Liver (tissue), 9 donors: ENCODE data around the gene ST6GALNAC3. TPM values are rescaled to one million over a fixed set of nuclear protein-coding genes. Genes with fewer than 3 reads are reported as not detected.

Experiments
- DNase-seq: peaks from one replicate; pipeline ENCODE4 v3.0.0-alpha.2; 2017; ENCODE audit warnings: low spot score
- H3K27ac ChIP-seq, 2 donors: one replicate each; pipeline ENCODE4 v1.7.0; 2013; ENCODE audit warnings: inconsistent platforms in 2 of 2, low read length in 2 of 2, control low read depth in 1 of 2, low read depth in 1 of 2, mild to moderate bottlenecking in 1 of 2
- H3K27me3 ChIP-seq, 4 donors: one replicate each; pipeline versions ENCODE4 v1.6.1 to v1.7.0; 2013; ENCODE audit warnings: low read length in 3 of 4, inconsistent platforms in 1 of 4, mild to moderate bottlenecking in 1 of 4, moderate library complexity in 1 of 4; ENCODE audit not compliant: control insufficient read depth in 4 of 4, insufficient read depth in 4 of 4
- H3K36me3 ChIP-seq, 4 donors: one replicate each; pipeline versions ENCODE4 v1.6.1 to v1.7.0; 2013; ENCODE audit warnings: low read length in 3 of 4, mild to moderate bottlenecking in 3 of 4, low read depth in 1 of 4, moderate library complexity in 1 of 4; ENCODE audit not compliant: control insufficient read depth in 4 of 4, insufficient read depth in 3 of 4
- H3K4me1 ChIP-seq, 4 donors: one replicate each; pipeline versions ENCODE4 v1.6.1 to v1.7.0; 2013; ENCODE audit warnings: low read length in 3 of 4, mild to moderate bottlenecking in 3 of 4, moderate library complexity in 1 of 4; ENCODE audit not compliant: control insufficient read depth in 4 of 4, insufficient read depth in 4 of 4
- H3K4me3 ChIP-seq, 3 donors: one replicate each; pipeline versions ENCODE4 v1.6.1 to v1.7.0; 2013; ENCODE audit warnings: low read length in 3 of 3, control low read depth in 1 of 3, low read depth in 1 of 3, mild to moderate bottlenecking in 1 of 3
- H3K9ac ChIP-seq, 2 donors: one replicate each; pipeline ENCODE4 v1.7.0; 2013; ENCODE audit warnings: low read length in 2 of 2, mild to moderate bottlenecking in 2 of 2, moderate library complexity in 2 of 2, control low read depth in 1 of 2, low read depth in 1 of 2
- H3K9me3 ChIP-seq, 4 donors: one replicate each; pipeline versions ENCODE4 v1.6.1 to v1.7.0; 2013; ENCODE audit warnings: low read length in 3 of 4; ENCODE audit not compliant: control insufficient read depth in 4 of 4
- FOXA1 ChIP-seq: IDR thresholded peaks from 2 replicates; pipeline ENCODE4 v1.6.1; 2016; ENCODE audit warnings: antibody characterized with exemption
- HNF4G ChIP-seq: IDR thresholded peaks from 2 replicates; pipeline ENCODE4 v1.6.1; 2016; ENCODE audit warnings: antibody characterized with exemption
- NR2F2 ChIP-seq: IDR thresholded peaks from 2 replicates; pipeline ENCODE4 v1.6.1; 2016; ENCODE audit warnings: antibody characterized with exemption
- RAD21 ChIP-seq, 2 donors: IDR thresholded peaks; 2 replicates each; pipeline ENCODE4 v1.6.1; 2016; ENCODE audit warnings: antibody characterized with exemption in 2 of 2, mild to moderate bottlenecking in 2 of 2
- SP1 ChIP-seq: IDR thresholded peaks from 2 replicates; pipeline ENCODE4 v1.6.1; 2018; ENCODE audit warnings: antibody characterized with exemption, mild to moderate bottlenecking
- WGBS: extraction: QIAGEN DNeasy Blood & Tissue Kit; methylation state at CpG from one replicate; pipeline ENCODE4 v1.1.7; 2013; 5-methylcytosine and 5-hydroxymethylcytosine counted together
- polyA plus RNA-seq, 2 donors: library from polyadenylated mRNA; stranded (reverse) in 1 of 2; unstranded in 1 of 2; fragments of 200-250 nt in 1 of 2; fragments of >200 nt in 1 of 2; fragmentation: Nextera tagmentation in 1 of 2; extraction: Ambion mirVana in 1 of 2; gene quantifications; one replicate each; pipeline versions ENCODE4 v1.2.1 to v1.2.3, GENCODE V29; 2013 to 2015
- total RNA-seq, 2 donors: library from RNA; depleted of rRNA; stranded (reverse); fragments of >200 nt; gene quantifications; one replicate each; pipeline ENCODE4 v1.2.3, GENCODE V29; 2014
- TF ChIP-seq, protein P1 (sequence below): IDR thresholded peaks from 2 replicates; pipeline ENCODE4 v1.6.1; 2016; ENCODE audit warnings: antibody characterized with exemption, mild to moderate bottlenecking
- TF ChIP-seq, protein P2 (sequence below): IDR thresholded peaks from 2 replicates; pipeline ENCODE4 v1.6.1; 2016; ENCODE audit warnings: antibody characterized with exemption
- donor health status: healthy.
- donor health status: healthy.
- donor health status: healthy.
- donor health status: healthy.
- donor health status: healthy.

Gene ST6GALNAC3
- total and polyA plus RNA-seq, 4 donors, result 1.2 to 5.0 (median 3.2) TPM

DNA sequence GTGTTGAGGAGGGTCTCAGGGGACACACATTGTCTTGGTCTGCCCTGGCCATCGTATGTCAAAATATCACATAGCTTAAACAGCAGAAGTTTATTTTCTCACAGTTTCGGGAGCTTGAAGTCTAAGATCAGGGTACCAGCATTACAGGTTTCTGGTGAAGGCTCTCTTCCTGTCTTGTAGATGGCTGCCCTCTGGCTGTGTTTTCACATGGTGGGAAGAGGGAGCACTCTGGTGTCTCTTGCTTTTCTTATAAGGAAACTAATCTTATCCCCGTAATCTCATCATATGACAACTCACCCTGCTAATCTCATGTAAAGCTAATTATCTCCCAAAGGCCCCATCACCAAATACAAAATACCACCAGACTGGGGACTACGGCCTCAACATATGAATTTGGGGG is 545.8 kb downstream of the ST6GALNAC3 start (continued):
- TF ChIP-seq, protein P1, sequence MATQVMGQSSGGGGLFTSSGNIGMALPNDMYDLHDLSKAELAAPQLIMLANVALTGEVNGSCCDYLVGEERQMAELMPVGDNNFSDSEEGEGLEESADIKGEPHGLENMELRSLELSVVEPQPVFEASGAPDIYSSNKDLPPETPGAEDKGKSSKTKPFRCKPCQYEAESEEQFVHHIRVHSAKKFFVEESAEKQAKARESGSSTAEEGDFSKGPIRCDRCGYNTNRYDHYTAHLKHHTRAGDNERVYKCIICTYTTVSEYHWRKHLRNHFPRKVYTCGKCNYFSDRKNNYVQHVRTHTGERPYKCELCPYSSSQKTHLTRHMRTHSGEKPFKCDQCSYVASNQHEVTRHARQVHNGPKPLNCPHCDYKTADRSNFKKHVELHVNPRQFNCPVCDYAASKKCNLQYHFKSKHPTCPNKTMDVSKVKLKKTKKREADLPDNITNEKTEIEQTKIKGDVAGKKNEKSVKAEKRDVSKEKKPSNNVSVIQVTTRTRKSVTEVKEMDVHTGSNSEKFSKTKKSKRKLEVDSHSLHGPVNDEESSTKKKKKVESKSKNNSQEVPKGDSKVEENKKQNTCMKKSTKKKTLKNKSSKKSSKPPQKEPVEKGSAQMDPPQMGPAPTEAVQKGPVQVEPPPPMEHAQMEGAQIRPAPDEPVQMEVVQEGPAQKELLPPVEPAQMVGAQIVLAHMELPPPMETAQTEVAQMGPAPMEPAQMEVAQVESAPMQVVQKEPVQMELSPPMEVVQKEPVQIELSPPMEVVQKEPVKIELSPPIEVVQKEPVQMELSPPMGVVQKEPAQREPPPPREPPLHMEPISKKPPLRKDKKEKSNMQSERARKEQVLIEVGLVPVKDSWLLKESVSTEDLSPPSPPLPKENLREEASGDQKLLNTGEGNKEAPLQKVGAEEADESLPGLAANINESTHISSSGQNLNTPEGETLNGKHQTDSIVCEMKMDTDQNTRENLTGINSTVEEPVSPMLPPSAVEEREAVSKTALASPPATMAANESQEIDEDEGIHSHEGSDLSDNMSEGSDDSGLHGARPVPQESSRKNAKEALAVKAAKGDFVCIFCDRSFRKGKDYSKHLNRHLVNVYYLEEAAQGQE, result no peak
- no peak for TF ChIP-seq HNF4G

DNA sequence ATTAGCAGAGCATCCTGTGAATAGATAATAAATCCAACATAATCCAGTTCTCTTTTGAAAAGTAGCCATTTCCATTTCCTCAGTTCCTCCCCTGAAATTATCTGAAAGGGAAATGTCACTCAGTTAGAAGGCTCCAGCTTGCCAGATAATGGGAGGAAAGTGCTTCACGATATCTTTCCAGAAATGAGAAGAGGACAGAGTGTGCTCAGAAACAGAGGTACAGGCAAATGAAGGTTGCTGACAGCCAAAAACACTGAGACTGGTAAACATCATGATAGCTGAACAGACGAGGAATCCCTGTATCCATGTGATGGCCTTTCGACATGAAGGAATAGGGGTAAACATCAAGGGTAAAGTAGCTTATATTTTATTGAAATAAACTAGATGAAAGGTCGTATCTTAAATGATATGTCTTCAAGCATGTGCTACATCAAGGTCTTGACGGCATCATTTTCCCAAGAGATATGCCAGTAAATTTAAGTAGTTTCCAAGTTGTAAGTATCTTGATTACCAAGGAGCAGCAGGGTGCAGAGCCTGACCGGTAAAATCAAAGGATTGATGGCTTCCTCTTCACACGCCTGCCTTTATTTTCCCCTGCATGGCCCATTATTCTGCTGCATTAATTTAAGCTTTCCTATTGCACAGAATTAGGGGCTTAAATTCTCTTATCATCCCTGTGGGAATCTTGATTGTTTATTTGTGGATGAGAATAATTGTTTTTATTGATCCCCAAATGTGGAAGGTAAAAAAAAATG is 548.4 kb downstream of the ST6GALNAC3 start:
- H3K4me3 ChIP-seq, result no peak overlapping the region
- DNase-seq, result no peak
- no peaks in the 10 kb centered on the region for H3K4me1 ChIP-seq
- H3K9me3 ChIP-seq, result no peaks in the 10 kb centered on the region
- no peak overlapping the region for H3K27ac ChIP-seq
- WGBS, result 74% methylated on average over 7 of the region's 7 CpGs
- TF ChIP-seq NR2F2, result peak; percentile 36
- TF ChIP-seq, protein P1, result no peak
- no peaks in the 10 kb centered on the region for H3K36me3 ChIP-seq
- no peaks in the 10 kb centered on the region for H3K27me3 ChIP-seq
- no peak overlapping the region for H3K9ac ChIP-seq

DNA sequence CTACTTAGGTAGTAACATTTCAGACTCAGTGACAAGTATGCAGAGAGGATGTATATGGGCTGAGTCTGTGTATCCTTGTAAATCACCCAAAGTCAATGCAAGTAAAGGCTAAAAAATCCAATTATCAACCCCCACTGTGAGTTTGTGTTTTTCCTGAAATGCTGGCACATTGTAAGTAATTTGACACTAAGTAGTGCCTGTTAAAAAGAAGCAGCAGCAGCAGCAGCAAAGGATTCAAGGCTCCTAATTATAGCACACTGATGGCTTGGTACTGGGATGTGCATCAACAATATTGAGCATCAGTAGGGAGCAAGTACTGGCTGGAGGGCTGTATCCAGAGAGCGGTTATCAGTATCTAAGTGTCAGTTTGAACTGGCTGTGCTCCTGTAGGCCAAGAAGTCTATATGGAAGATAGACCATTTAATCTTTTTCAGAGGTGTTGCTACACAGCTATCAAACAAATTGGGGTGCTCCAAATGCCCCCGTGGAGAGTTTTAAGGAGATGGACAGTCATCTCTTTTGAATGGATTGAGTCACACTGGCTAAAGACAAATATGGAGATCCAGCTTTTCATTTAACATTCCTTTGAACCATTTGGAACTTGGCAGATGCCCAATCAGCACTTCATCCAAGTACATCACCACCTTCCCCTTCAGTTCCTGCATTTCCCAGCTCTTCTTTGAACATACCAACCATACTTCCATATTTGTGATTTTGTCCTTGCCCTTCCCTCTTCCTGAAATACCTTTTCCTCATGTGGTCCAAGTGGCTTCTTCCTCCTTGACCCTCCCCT is 551.5 kb downstream of the ST6GALNAC3 start:
- no peaks in the 10 kb centered on the region for H3K9me3 ChIP-seq
- no peak for DNase-seq
- H3K36me3 ChIP-seq, result no peaks in the 10 kb centered on the region
- TF ChIP-seq HNF4G (no peak), FOXA1 (no peak), SP1 (no peak), RAD21 (IDR thresholded peaks at IDR 0.05) (no peak), NR2F2 (no peak)
- TF ChIP-seq, protein P2, sequence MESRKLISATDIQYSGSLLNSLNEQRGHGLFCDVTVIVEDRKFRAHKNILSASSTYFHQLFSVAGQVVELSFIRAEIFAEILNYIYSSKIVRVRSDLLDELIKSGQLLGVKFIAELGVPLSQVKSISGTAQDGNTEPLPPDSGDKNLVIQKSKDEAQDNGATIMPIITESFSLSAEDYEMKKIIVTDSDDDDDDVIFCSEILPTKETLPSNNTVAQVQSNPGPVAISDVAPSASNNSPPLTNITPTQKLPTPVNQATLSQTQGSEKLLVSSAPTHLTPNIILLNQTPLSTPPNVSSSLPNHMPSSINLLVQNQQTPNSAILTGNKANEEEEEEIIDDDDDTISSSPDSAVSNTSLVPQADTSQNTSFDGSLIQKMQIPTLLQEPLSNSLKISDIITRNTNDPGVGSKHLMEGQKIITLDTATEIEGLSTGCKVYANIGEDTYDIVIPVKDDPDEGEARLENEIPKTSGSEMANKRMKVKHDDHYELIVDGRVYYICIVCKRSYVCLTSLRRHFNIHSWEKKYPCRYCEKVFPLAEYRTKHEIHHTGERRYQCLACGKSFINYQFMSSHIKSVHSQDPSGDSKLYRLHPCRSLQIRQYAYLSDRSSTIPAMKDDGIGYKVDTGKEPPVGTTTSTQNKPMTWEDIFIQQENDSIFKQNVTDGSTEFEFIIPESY, result no peak
- H3K4me3 ChIP-seq, result no peak overlapping the region
- H3K27ac ChIP-seq, result no peak overlapping the region
- no peaks in the 10 kb centered on the region for H3K27me3 ChIP-seq
- 90% methylated on average over 2 of the region's 2 CpGs for WGBS
- no peaks in the 10 kb centered on the region for H3K4me1 ChIP-seq
- H3K9ac ChIP-seq, result no peak overlapping the region
